Stimulated activated CD8-positive, alpha-beta memory T cell treated with anti-CD3 and anti-CD28 coated beads, Interleukin-7, amount 100 ng/mL, for 1 hour (primary cell): Measurements from ENCODE around the gene INPP5A.
"Not testable (repeated sequence)": the region's sequence is repeated elsewhere in the genome, so short reads cannot be mapped to it uniquely, and the experiment has no call there.

Source experiments
- DNase-seq, 2 donors: peaks; one replicate each; pipeline ENCODE4 v3.0.0-alpha.2; 2020; ENCODE audit warnings: low read depth in 2 of 2

The INPP5A gene

GRCh38 chr10:132658546-132659205 is 121.1 kb downstream of the INPP5A start:
- no peak for DNase-seq

- DNase-seq, result no peak
Measured at GRCh38 chr10:132659206-132660091, 121.9 kb downstream of the INPP5A start.

GRCh38 chr10:132660385-132660784 is 122.8 kb downstream of the INPP5A start:
- no peak for DNase-seq

- DNase-seq, result no peak
Measured at GRCh38 chr10:132662186-132662920, 124.8 kb downstream of the INPP5A start.

GRCh38 chr10:132663666-132664365 is 126.2 kb downstream of the INPP5A start:
- no peak for DNase-seq

- DNase-seq, result no peak
Measured at GRCh38 chr10:132664407-132664806, 126.8 kb downstream of the INPP5A start.

GRCh38 chr10:132664883-132665282 is 127.3 kb downstream of the INPP5A start:
- no peak for DNase-seq

GRCh38 chr10:132665946-132666704 is 128.5 kb downstream of the INPP5A start:
- no peak for DNase-seq

- DNase-seq, result no peak
Measured at GRCh38 chr10:132666705-132667341, 129.2 kb downstream of the INPP5A start.

- DNase-seq, result no peak
Measured at GRCh38 chr10:132667342-132668047, 129.9 kb downstream of the INPP5A start.

- DNase-seq, result no peak
Measured at GRCh38 chr10:132668048-132668394, 130.4 kb downstream of the INPP5A start.

- DNase-seq, result no peak
Measured at GRCh38 chr10:132669208-132669861, 131.7 kb downstream of the INPP5A start.

GRCh38 chr10:132670546-132671227 is 133.1 kb downstream of the INPP5A start:
- no peak for DNase-seq

- DNase-seq, result no peak
Measured at GRCh38 chr10:132671228-132672154, 133.9 kb downstream of the INPP5A start.

GRCh38 chr10:132673746-132674145 is 136.2 kb downstream of the INPP5A start:
- not testable (repeated sequence) for DNase-seq

- no peak for DNase-seq
Measured at GRCh38 chr10:132674311-132674710, 136.7 kb downstream of the INPP5A start.

GRCh38 chr10:132675031-132675740 is 137.6 kb downstream of the INPP5A start:
- no peak for DNase-seq
